Measurements from ENCODE around the gene SMIM29.

Gene SMIM29

GRCh38 chr6:34284563-34285447 is 36.0 kb upstream of the SMIM29 start:
- TF ChIP-seq, protein P1, sequence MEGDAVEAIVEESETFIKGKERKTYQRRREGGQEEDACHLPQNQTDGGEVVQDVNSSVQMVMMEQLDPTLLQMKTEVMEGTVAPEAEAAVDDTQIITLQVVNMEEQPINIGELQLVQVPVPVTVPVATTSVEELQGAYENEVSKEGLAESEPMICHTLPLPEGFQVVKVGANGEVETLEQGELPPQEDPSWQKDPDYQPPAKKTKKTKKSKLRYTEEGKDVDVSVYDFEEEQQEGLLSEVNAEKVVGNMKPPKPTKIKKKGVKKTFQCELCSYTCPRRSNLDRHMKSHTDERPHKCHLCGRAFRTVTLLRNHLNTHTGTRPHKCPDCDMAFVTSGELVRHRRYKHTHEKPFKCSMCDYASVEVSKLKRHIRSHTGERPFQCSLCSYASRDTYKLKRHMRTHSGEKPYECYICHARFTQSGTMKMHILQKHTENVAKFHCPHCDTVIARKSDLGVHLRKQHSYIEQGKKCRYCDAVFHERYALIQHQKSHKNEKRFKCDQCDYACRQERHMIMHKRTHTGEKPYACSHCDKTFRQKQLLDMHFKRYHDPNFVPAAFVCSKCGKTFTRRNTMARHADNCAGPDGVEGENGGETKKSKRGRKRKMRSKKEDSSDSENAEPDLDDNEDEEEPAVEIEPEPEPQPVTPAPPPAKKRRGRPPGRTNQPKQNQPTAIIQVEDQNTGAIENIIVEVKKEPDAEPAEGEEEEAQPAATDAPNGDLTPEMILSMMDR (IDR thresholded peaks at IDR 0.05; ENCODE audit: borderline replicate concordance, insufficient read depth, low read depth, low read length) = no peak
- no peak overlapping the region for H3K4me3 ChIP-seq (ENCODE audit: low read depth, low read length)

GRCh38 chr6:34281702-34282334 is 33.0 kb upstream of the SMIM29 start:
- TF ChIP-seq, protein P1 (IDR thresholded peaks at IDR 0.05; ENCODE audit: borderline replicate concordance, insufficient read depth, low read depth, low read length) = no peak
- H3K4me3 ChIP-seq (ENCODE audit: low read depth, low read length) = no peak overlapping the region

GRCh38 chr6:34280216-34280615 is 31.4 kb upstream of the SMIM29 start:
- TF ChIP-seq, protein P1 (IDR thresholded peaks at IDR 0.05; ENCODE audit: borderline replicate concordance, insufficient read depth, low read depth, low read length) = no peak
- H3K4me3 ChIP-seq (ENCODE audit: low read depth, low read length) = no peak overlapping the region

DNA sequence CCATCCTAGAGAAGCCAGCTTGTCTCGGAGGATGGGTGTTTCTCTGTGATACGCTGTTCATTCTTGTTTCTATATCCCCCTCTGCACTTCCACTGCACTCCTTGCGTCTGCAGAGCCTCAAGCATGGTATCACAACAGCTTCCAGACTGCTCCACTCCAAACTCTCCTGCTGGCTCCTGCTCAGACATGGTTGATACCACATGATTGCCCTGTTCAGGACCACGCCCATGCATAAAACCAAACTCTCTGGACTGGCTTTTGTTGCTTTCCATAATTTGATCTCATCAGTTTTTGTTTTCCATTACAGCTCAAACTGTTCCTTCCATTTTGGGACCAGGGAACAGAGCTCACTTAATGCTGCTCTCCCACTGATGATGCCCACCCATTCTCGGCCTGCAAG is 30.0 kb upstream of the SMIM29 start:
- no peak overlapping the region for H3K4me3 ChIP-seq (ENCODE audit: low read depth, low read length)
- TF ChIP-seq, protein P1 (IDR thresholded peaks at IDR 0.05; ENCODE audit: borderline replicate concordance, insufficient read depth, low read depth, low read length) = no peak

GRCh38 chr6:34277763-34278112 is 28.9 kb upstream of the SMIM29 start:
- H3K4me3 ChIP-seq (ENCODE audit: low read depth, low read length) = no peak overlapping the region
- TF ChIP-seq, protein P1 (IDR thresholded peaks at IDR 0.05; ENCODE audit: borderline replicate concordance, insufficient read depth, low read depth, low read length) = no peak

DNA sequence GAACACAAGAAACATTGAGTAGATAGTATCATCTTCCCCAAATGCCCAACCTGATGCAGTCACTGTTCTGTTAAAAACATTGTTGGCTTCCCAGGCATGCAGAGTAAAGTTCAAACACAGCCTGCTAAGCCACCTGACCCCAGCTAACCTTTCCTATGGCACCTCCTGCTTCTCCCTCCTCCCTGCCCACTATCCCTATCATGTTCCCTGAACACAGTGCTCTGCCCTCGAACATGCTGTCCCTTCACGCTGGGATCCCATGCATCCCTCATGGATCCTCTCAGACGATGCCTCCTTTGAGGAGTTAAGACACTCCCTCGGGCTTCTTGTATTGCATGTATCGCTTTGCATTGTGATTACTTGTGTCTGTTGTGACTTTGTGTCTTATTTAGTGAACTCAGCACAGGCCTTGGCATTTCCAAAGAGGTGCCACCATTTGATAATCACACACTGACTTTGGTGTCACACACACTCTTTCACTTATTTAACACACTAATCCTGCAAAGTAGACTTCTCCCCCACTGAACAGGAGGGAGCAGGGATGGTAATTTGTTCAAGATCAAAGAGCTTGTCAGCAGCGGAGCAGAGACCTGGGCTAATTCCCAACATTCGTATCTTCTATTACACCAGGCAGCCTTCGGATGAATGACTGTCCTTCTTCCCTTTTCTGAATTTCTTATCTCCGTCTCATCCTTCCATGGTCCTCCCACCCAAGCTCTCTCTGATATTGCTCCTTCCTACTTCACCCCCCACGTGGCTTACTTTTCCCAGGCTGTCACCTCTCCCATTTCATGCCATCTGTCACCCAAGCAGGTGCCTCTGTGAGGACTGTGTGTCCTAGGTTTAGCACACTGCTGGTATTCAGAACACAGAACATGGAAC is 28.3 kb upstream of the SMIM29 start:
- no peak overlapping the region for H3K4me3 ChIP-seq (ENCODE audit: low read depth, low read length)
- TF ChIP-seq, protein P1 (IDR thresholded peaks at IDR 0.05; ENCODE audit: borderline replicate concordance, insufficient read depth, low read depth, low read length) = no peak

Data from GM12875 (cell line).